Transverse colon (tissue), 4 donors: ENCODE measurements around the gene DENND1A.
"Not testable (repeated sequence)": the region's sequence is repeated elsewhere in the genome, so short reads cannot be mapped to it uniquely, and the experiment has no call there.

ENCODE experiments used
- POLR2A ChIP-seq: fragments of 450-650 bp; IDR thresholded peaks from one replicate; pipeline ENCODE4 v1.6.1; 2016; ENCODE audit warnings: antibody characterized with exemption, mild to moderate bottlenecking, moderate library complexity
- POLR2AphosphoS5 ChIP-seq, 3 donors: sonication (generic); formaldehyde crosslinking; IDR thresholded peaks; one replicate each; pipeline ENCODE4 v1.6.1; 2016; ENCODE audit warnings: antibody characterized with exemption in 3 of 3
- TF ChIP-seq, protein P1 (sequence below), 5 experiments: fragments of 200-600 bp in 3 of 5; fragments of 450-650 bp in 2 of 5; sonication (generic) in 3 of 5; IDR thresholded peaks; 1 replicate in 2 of 5; 2 replicates in 3 of 5; pipeline ENCODE4 v1.5.1; 2016 to 2017; ENCODE audit warnings: antibody characterized with exemption in 5 of 5, inconsistent platforms in 3 of 5, mild to moderate bottlenecking in 2 of 5, moderate library complexity in 1 of 5

DNA sequence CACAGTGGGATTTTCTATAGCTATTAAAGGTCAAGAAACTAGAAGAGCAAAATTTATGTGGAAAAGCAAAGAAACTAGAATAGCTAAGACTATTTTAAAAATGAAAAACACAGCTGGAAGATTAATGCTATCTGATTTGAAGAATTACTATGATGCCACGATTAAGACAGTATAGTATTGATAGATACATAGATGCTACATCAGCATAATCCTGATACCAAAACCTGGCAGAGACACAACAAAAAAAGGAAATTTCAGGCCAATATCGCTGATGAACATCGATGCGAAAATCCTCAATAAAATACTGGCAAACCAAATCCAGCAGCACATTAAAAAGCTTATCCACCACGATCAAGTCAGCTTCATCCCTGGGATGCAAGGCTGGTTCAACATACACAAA lies 201.4 kb downstream of the DENND1A start:
- TF ChIP-seq, protein P1, sequence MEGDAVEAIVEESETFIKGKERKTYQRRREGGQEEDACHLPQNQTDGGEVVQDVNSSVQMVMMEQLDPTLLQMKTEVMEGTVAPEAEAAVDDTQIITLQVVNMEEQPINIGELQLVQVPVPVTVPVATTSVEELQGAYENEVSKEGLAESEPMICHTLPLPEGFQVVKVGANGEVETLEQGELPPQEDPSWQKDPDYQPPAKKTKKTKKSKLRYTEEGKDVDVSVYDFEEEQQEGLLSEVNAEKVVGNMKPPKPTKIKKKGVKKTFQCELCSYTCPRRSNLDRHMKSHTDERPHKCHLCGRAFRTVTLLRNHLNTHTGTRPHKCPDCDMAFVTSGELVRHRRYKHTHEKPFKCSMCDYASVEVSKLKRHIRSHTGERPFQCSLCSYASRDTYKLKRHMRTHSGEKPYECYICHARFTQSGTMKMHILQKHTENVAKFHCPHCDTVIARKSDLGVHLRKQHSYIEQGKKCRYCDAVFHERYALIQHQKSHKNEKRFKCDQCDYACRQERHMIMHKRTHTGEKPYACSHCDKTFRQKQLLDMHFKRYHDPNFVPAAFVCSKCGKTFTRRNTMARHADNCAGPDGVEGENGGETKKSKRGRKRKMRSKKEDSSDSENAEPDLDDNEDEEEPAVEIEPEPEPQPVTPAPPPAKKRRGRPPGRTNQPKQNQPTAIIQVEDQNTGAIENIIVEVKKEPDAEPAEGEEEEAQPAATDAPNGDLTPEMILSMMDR (IDR thresholded peaks at IDR 0.05) = not testable (repeated sequence)
- TF ChIP-seq POLR2AphosphoS5 (IDR thresholded peaks at IDR 0.05); POLR2A: not testable (repeated sequence)
